ENCODE data around the gene TTYH3. TPM values are rescaled to one million over a fixed set of nuclear protein-coding genes. Genes with fewer than 3 reads are reported as not detected.

Gene TTYH3
- total RNA-seq, 1 experiment from 2014 or later: 178 TPM

- TF ChIP-seq FOXP4 (CRISPR knock-in tag; IDR thresholded peaks at IDR 0.05): no peak
These were observed 67.5 kb downstream of the TTYH3 start (continued) for GRCh38 chr7:2699289-2699620.

- no peaks in the 10 kb centered on the region for H3K9me3 Mint-ChIP-seq
- TF ChIP-seq TEAD1 (CRISPR knock-in tag; IDR thresholded peaks at IDR 0.05) (no peak), CBFB (CRISPR knock-in tag; IDR thresholded peaks at IDR 0.05; ENCODE audit: low read depth) (no peak), STAT6 (CRISPR knock-in tag; conservative IDR thresholded peaks at IDR 0.05; ENCODE audit: low read depth) (no peak), PRRX2 (CRISPR knock-in tag; IDR thresholded peaks at IDR 0.05) (no peak), MLX (CRISPR knock-in tag; IDR thresholded peaks at IDR 0.05) (no peak), ATF3 (CRISPR knock-in tag; conservative IDR thresholded peaks at IDR 0.05) (no peak), IRF1 (CRISPR knock-in tag; IDR thresholded peaks at IDR 0.05) (no peak), ZNF317 (CRISPR knock-in tag; IDR thresholded peaks at IDR 0.05; ENCODE audit: borderline replicate concordance, low read depth) (no peak), SMAD3 (CRISPR knock-in tag; IDR thresholded peaks at IDR 0.05; ENCODE audit: borderline replicate concordance) (no peak), ARID4B (CRISPR knock-in tag; IDR thresholded peaks at IDR 0.05; ENCODE audit: borderline replicate concordance) (no peak), NR2C2 (CRISPR knock-in tag; IDR thresholded peaks at IDR 0.05) (no peak), USF2 (CRISPR knock-in tag; IDR thresholded peaks at IDR 0.05) (no peak)
- H3K27me3 Mint-ChIP-seq (ENCODE audit: low read depth): no peaks in the 10 kb centered on the region
- no peak for DNase-seq (ENCODE audit: low spot score)
- no peak overlapping the region for H3K4me3 Mint-ChIP-seq
- ATAC-seq: peak; percentile 30
- CTCF ChIA-PET: interaction anchor here (0.7 to 4.9 kb wide), 6 partner anchors 10 to 232 kb away, joined by 3 to 44 read pairs (median 4); no protein-coding TSS in a partner anchor
- peak overlapping the region; percentile 14; the same call in 1 of the 2 replicates for H3K27ac Mint-ChIP-seq
- H3K36me3 Mint-ChIP-seq: no peaks in the 10 kb centered on the region
- POLR2A ChIA-PET: no interaction called here
- 0 out of 2 replicates have a peak, but pooled peaks cover 3% of the 10 kb centered on the region for H3K4me1 Mint-ChIP-seq
These were observed 68.5 kb downstream of the TTYH3 start for GRCh38 chr7:2700141-2700850.
